Tibial nerve (tissue), 4 donors: Measurements from ENCODE around the gene STAB1. TPM values are rescaled to one million over a fixed set of nuclear protein-coding genes. Genes with fewer than 3 reads are reported as not detected.

ENCODE experiments used
- DNase-seq, 2 donors: peaks; one replicate each; pipeline ENCODE4 v3.0.0-alpha.2; 2019; ENCODE audit warnings: low spot score in 2 of 2
- H3K27ac ChIP-seq, 4 donors: fragments of 200-600 bp; sonication (generic) in 3 of 4; one replicate each; pipeline ENCODE4 v1.5.1; 2017 to 2019; ENCODE audit warnings: mild to moderate bottlenecking in 1 of 4
- H3K27me3 ChIP-seq, 2 donors: fragments of 200-600 bp; sonication (generic) in 1 of 2; one replicate each; pipeline versions ENCODE4 v1.5.1 to v1.6.0; 2017 to 2019
- H3K36me3 ChIP-seq, 3 donors: fragments of 200-600 bp; sonication (generic); one replicate each; pipeline ENCODE4 v1.5.1; 2018 to 2019
- H3K4me1 ChIP-seq, 4 donors: fragments of 200-600 bp; sonication (generic) in 3 of 4; one replicate each; pipeline ENCODE4 v1.5.1; 2017 to 2019
- H3K4me3 ChIP-seq, 4 donors: fragments of 200-600 bp; sonication (generic) in 3 of 4; one replicate each; pipeline ENCODE4 v1.5.1; 2017 to 2019; ENCODE audit warnings: mild to moderate bottlenecking in 1 of 4, moderate library complexity in 1 of 4
- H3K9me3 ChIP-seq, 4 donors: fragments of 200-600 bp; sonication (generic) in 3 of 4; one replicate each; pipeline ENCODE4 v1.5.1; 2017 to 2019
- CTCF ChIP-seq, 5 experiments: fragments of 200-600 bp in 3 of 5; fragments of 450-650 bp in 2 of 5; sonication (generic) in 3 of 5; IDR thresholded peaks; one replicate each; pipeline ENCODE4 v1.5.1; 2016 to 2019; ENCODE audit warnings: antibody characterized with exemption in 5 of 5, mild to moderate bottlenecking in 3 of 5, moderate library complexity in 2 of 5
- EP300 ChIP-seq, 2 donors: sonication (generic); formaldehyde crosslinking; IDR thresholded peaks; one replicate each; pipeline ENCODE4 v1.6.1; 2017; ENCODE audit warnings: antibody characterized with exemption in 2 of 2, mild to moderate bottlenecking in 1 of 2
- POLR2A ChIP-seq, 2 donors: fragments of 450-650 bp; IDR thresholded peaks; one replicate each; pipeline ENCODE4 v1.6.1; 2017; ENCODE audit warnings: antibody characterized with exemption in 2 of 2, mild to moderate bottlenecking in 2 of 2, moderate library complexity in 2 of 2
- WGBS, 2 donors: methylation state at CpG; one replicate each; pipeline ENCODE4 v1.1.5; 2018; 5-methylcytosine and 5-hydroxymethylcytosine counted together
- total RNA-seq, 4 donors: library from RNA; depleted of rRNA; stranded (reverse); fragments of >200 nt; gene quantifications; one replicate each; pipeline ENCODE4 v1.1.0, GENCODE V29; 2016

STAB1 gene
- total RNA-seq, 4 donors from 2014 or later, result 167 to 527 (median 264) TPM

- no peaks in the 10 kb centered on the region for H3K27me3 ChIP-seq
- DNase-seq, result no peak
- H3K36me3 ChIP-seq, result peaks cover 1 to 50% (median 26%) of the 10 kb centered on the region in 3 donors
- no peak for TF ChIP-seq EP300 (IDR thresholded peaks at IDR 0.05)
- no peak for TF ChIP-seq CTCF (IDR thresholded peaks at IDR 0.05)
- TF ChIP-seq POLR2A (IDR thresholded peaks at IDR 0.05), result no peak
- H3K27ac ChIP-seq, result peak overlapping the region in 3 of 4 donors; percentile 58 to 71 (median 71)
- H3K4me3 ChIP-seq, result peak overlapping the region in 1 of 4 donors; percentile 44
- H3K9me3 ChIP-seq, result no peaks in the 10 kb centered on the region
- peaks cover 0 to 91% (median 18%) of the 10 kb centered on the region in 4 donors for H3K4me1 ChIP-seq
- WGBS, 2 donors, result 67 to 80% methylated on average over 7 of the region's 7 CpGs
Measured at GRCh38 chr3:52494445-52494844, 693 bp upstream of the STAB1 start.

GRCh38 chr3:52495777-52496602, 852 bp downstream of the STAB1 start:
- H3K9me3 ChIP-seq, result no peaks in the 10 kb centered on the region
- no peaks in the 10 kb centered on the region for H3K27me3 ChIP-seq
- peak in 1 of 2 donors; percentile 46 for DNase-seq
- H3K27ac ChIP-seq, result peak overlapping the region in 3 of 4 donors; percentile 58 to 71 (median 71)
- H3K4me3 ChIP-seq, result peak overlapping the region; percentile 14 to 44 (median 28)
- H3K36me3 ChIP-seq, result peaks cover 0 to 35% (median 11%) of the 10 kb centered on the region in 3 donors
- 49 to 59% methylated on average over 13 to 15 of the region's 16 CpGs for WGBS, 2 donors
- TF ChIP-seq EP300 (IDR thresholded peaks at IDR 0.05) (peak in 1 of 2 donors; percentile 45), CTCF (IDR thresholded peaks at IDR 0.05) (no peak)
- peaks cover 0 to 76% (median 18%) of the 10 kb centered on the region in 4 donors for H3K4me1 ChIP-seq

GRCh38 chr3:52498137-52499054, 3.3 kb downstream of the STAB1 start:
- H3K4me3 ChIP-seq, result peak overlapping the region in 1 of 4 donors; percentile 44
- no peaks in the 10 kb centered on the region for H3K9me3 ChIP-seq
- TF ChIP-seq POLR2A (IDR thresholded peaks at IDR 0.05), result no peak
- no peak for TF ChIP-seq CTCF (IDR thresholded peaks at IDR 0.05)
- TF ChIP-seq EP300 (IDR thresholded peaks at IDR 0.05), result peak in 1 of 2 donors; percentile 52
- H3K27me3 ChIP-seq, result no peaks in the 10 kb centered on the region
- peak overlapping the region in 1 of 4 donors; percentile 62 for H3K27ac ChIP-seq
- WGBS, 2 donors, result 74 to 75% methylated on average over 19 to 24 of the region's 24 CpGs
- H3K4me1 ChIP-seq, result peaks cover 0 to 52% (median 8%) of the 10 kb centered on the region in 4 donors
- H3K36me3 ChIP-seq, result peaks cover 0 to 10% (median 0%) of the 10 kb centered on the region in 3 donors
- peak in 1 of 2 donors; percentile 52 for DNase-seq

- H3K9me3 ChIP-seq, result no peaks in the 10 kb centered on the region
- H3K36me3 ChIP-seq, result peaks cover 0 to 8% (median 0%) of the 10 kb centered on the region in 3 donors
- DNase-seq, result no peak
- 86 to 92% methylated on average over 10 to 11 of the region's 11 CpGs for WGBS, 2 donors
- no peak overlapping the region for H3K4me3 ChIP-seq
- no peaks in the 10 kb centered on the region for H3K27me3 ChIP-seq
- H3K27ac ChIP-seq, result no peak overlapping the region
- TF ChIP-seq EP300 (IDR thresholded peaks at IDR 0.05) (no peak), CTCF (IDR thresholded peaks at IDR 0.05) (no peak), POLR2A (IDR thresholded peaks at IDR 0.05) (no peak)
- peaks cover 0 to 25% (median 4%) of the 10 kb centered on the region in 4 donors for H3K4me1 ChIP-seq
Measured at GRCh38 chr3:52501046-52501445, 5.9 kb downstream of the STAB1 start.
